Measurements from ENCODE around the gene IQCM.

DNA sequence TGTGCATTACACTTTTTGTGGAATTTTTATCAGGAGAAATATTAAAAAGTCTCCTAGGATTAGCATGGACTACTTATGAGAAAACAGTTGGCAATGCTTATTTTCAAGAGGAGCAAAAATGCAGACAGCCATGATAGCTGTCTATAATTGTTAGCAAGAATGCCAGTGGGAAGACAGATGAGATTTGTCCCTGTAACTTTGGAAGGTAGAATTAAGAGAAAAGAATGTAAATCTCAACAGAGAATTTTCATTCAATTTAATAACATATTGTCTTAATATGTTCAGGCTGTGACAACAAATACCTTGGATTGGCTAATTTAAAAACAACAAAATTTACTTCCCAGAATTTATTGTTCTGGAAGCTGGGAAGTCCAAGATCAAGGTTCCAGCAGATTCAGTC lies 349.2 kb downstream of the IQCM start:
- no peak for TF ChIP-seq YY1 (IDR thresholded peaks at IDR 0.05; ENCODE audit: insufficient read depth, insufficient read length)
- no peak for TF ChIP-seq ZNF274 (IDR thresholded peaks at IDR 0.05; ENCODE audit: low read depth, low read length)
- no peak for TF ChIP-seq SUZ12 (IDR thresholded peaks at IDR 0.05; ENCODE audit: extremely low read depth, insufficient read depth, insufficient read length)

All from NT2/D1 (cell line).